ENCODE data around the gene ABHD12B. TPM values are rescaled to one million over a fixed set of nuclear protein-coding genes. Genes with fewer than 3 reads are reported as not detected.

ABHD12B gene
- total and polyA plus RNA-seq, 2 of the 13 experiments (the other 11 are each of a cell fraction or from before 2014, with no cell fraction given) = not detected

- TF ChIP-seq ZBED4 (CRISPR knock-in tag; IDR thresholded peaks at IDR 0.05; ENCODE audit: borderline replicate concordance) (peak; percentile 87; the same call in 1 of the 2 replicates), SRF (IDR thresholded peaks at IDR 0.05; ENCODE audit: low read depth, low read length) (no peak), GATAD2A (CRISPR knock-in tag; IDR thresholded peaks at IDR 0.05) (peak; percentile 92), NRL (CRISPR knock-in tag; IDR thresholded peaks at IDR 0.05; ENCODE audit: borderline replicate concordance) (no peak), ZSCAN31 (CRISPR knock-in tag; IDR thresholded peaks at IDR 0.05; ENCODE audit: low read depth) (0 out of 2 replicates have a peak, but pooled peaks have one; percentile 62), SMYD3 (CRISPR knock-in tag; IDR thresholded peaks at IDR 0.05) (peak; percentile 86; the same call in 1 of the 2 replicates), HOXA7 (CRISPR knock-in tag; IDR thresholded peaks at IDR 0.05) (no peak), ZSCAN25 (CRISPR knock-in tag; IDR thresholded peaks at IDR 0.05) (peak; percentile 48; the same call in 1 of the 2 replicates), ZBTB2 (CRISPR knock-in tag; IDR thresholded peaks at IDR 0.05; ENCODE audit: low read depth) (no peak), STAG1 (CRISPR knock-in tag; IDR thresholded peaks at IDR 0.05) (no peak), RERE (CRISPR knock-in tag; IDR thresholded peaks at IDR 0.05; ENCODE audit: low read depth) (peak; percentile 66; the same call in 1 of the 2 replicates), ZNF354B (CRISPR knock-in tag; IDR thresholded peaks at IDR 0.05) (no peak), HOXA5 (CRISPR knock-in tag; IDR thresholded peaks at IDR 0.05) (no peak), NCOA1 (CRISPR knock-in tag; IDR thresholded peaks at IDR 0.05) (no peak), PCBP1 (IDR thresholded peaks at IDR 0.05; ENCODE audit: borderline replicate concordance, low read depth, low read length) (no peak), ZNF569 (CRISPR knock-in tag; IDR thresholded peaks at IDR 0.05; ENCODE audit: borderline replicate concordance) (no peak), ZNF75D (CRISPR knock-in tag; IDR thresholded peaks at IDR 0.05; ENCODE audit: borderline replicate concordance) (no peak), ERF (CRISPR knock-in tag; IDR thresholded peaks at IDR 0.05) (0 out of 2 replicates have a peak, but pooled peaks have one; percentile 22)
These were observed 63.5 kb downstream of the ABHD12B start (continued) for GRCh38 chr14:50935126-50936015.
